ENCODE results near the gene MAPRE3.

MAPRE3 gene

GRCh38 chr2:26927221-26927620 lies 43.2 kb upstream of the MAPRE3 start:
- Histone ChIP-seq H3K27ac (no peak overlapping the region), H3K4me3 (ENCODE audit: low read depth, low read length) (no peak overlapping the region), H3K27me3 (replicated peaks) (no peaks in the 10 kb centered on the region), H3K36me3 (replicated peaks) (no peaks in the 10 kb centered on the region)
- no peak for DNase-seq
- no peak for TF ChIP-seq CTCF (IDR thresholded peaks at IDR 0.05; ENCODE audit: low read depth, low read length, missing control alignments)
- in situ Hi-C loops (cut with HindIII; ENCODE audit: low pct_ligation_motif_present, low sequenced_read_pairs): no loop called here

- Histone ChIP-seq H3K27ac (no peak overlapping the region), H3K27me3 (replicated peaks) (no peaks in the 10 kb centered on the region), H3K4me3 (ENCODE audit: low read depth, low read length) (no peak overlapping the region), H3K36me3 (replicated peaks) (no peaks in the 10 kb centered on the region)
- TF ChIP-seq CTCF (IDR thresholded peaks at IDR 0.05; ENCODE audit: low read depth, low read length, missing control alignments): no peak
- in situ Hi-C loops (cut with HindIII; ENCODE audit: low pct_ligation_motif_present, low sequenced_read_pairs): no loop called here
- no peak for DNase-seq
Observed at GRCh38 chr2:26932974-26933373, 37.5 kb upstream of the MAPRE3 start.

DNA sequence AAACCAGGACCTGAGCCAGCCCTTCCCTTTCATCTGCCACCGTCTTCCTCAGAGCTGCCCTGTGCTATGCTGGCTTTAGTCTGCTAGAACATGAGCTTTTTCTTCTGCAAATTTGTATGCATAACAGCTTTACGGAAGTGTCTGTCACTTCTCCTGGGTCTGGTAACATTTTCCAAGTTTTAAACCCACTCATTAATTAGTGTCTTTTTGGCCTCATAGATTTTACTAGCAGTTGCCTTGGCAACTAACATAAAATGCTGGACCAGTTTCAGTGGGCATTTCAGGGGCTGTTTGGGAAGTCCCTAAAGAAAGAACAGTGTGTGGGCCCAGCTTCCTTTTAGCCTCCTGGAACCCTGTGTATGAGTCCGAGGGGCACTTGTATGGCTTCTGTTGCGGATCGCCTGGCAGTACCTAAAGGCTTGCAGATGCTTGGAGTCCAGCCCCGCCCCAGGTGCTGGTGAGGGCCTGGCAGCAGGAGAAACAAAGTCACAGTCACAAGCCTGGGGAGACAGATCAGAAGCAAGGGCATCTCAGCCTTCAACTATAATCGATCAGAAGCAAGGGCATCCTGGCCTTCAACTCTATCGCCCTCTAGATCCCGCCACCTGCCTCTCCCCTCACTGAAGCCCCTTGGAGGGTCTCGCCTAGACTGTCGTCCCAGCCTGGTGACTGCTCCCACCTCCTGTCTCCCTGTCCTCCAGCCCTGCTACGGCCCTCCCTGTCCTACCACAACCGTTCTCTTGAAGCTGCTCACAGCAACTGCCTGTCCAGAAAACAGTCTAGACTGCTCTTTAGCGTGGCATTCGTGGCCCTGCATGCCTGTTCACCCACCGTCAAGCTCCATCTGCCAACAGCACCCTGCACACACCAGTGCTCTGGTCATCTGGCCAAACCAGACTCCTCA lies 36.8 kb upstream of the MAPRE3 start:
- no peak overlapping the region for H3K27ac ChIP-seq
- DNase-seq: no peak
- H3K36me3 ChIP-seq (replicated peaks): no peaks in the 10 kb centered on the region
- no peaks in the 10 kb centered on the region for H3K27me3 ChIP-seq (replicated peaks)
- no peak for TF ChIP-seq CTCF (IDR thresholded peaks at IDR 0.05; ENCODE audit: low read depth, low read length, missing control alignments)
- no peak overlapping the region for H3K4me3 ChIP-seq (ENCODE audit: low read depth, low read length)
- in situ Hi-C loops (cut with HindIII; ENCODE audit: low pct_ligation_motif_present, low sequenced_read_pairs): no loop called here

GRCh38 chr2:26934335-26934724 lies 36.1 kb upstream of the MAPRE3 start:
- Histone ChIP-seq H3K4me3 (ENCODE audit: low read depth, low read length) (no peak overlapping the region), H3K36me3 (replicated peaks) (no peaks in the 10 kb centered on the region), H3K27me3 (replicated peaks) (no peaks in the 10 kb centered on the region), H3K27ac (no peak overlapping the region)
- no peak for TF ChIP-seq CTCF (IDR thresholded peaks at IDR 0.05; ENCODE audit: low read depth, low read length, missing control alignments)
- no peak for DNase-seq
- in situ Hi-C loops (cut with HindIII; ENCODE audit: low pct_ligation_motif_present, low sequenced_read_pairs): no loop called here

- Histone ChIP-seq H3K27me3 (replicated peaks) (no peaks in the 10 kb centered on the region), H3K4me3 (ENCODE audit: low read depth, low read length) (no peak overlapping the region)
Observed at GRCh38 chr2:26934985-26935384, 35.5 kb upstream of the MAPRE3 start.

More at GRCh38 chr2:26934985-26935384, 35.5 kb upstream of the MAPRE3 start:
- no peak for TF ChIP-seq CTCF (IDR thresholded peaks at IDR 0.05; ENCODE audit: low read depth, low read length, missing control alignments)
- DNase-seq: no peak
- Histone ChIP-seq H3K36me3 (replicated peaks) (no peaks in the 10 kb centered on the region), H3K27ac (no peak overlapping the region)
- in situ Hi-C loops (cut with HindIII; ENCODE audit: low pct_ligation_motif_present, low sequenced_read_pairs): no loop called here

Measured in brain microvascular endothelial cell (primary cell).